ENCODE results near the gene SNX25. TPM values are rescaled to one million over a fixed set of nuclear protein-coding genes. Genes with fewer than 3 reads are reported as not detected.
A peak's percentile ranks its signal among the peaks of the same experiment; 100 is the strongest.

SNX25 gene
- total and polyA plus RNA-seq, 2 of the 13 experiments (the other 11 are each of a cell fraction or from before 2014, with no cell fraction given) = 23.4 to 23.5 TPM

GRCh38 chr4:185244763-185245162, 35.4 kb downstream of the SNX25 start (continued):
- TF ChIP-seq ZBTB8A (CRISPR knock-in tag; IDR thresholded peaks at IDR 0.05; ENCODE audit: borderline replicate concordance, low read depth) = no peak
- no peak for TF ChIP-seq ZC3H13 (CRISPR knock-in tag; IDR thresholded peaks at IDR 0.05)
- TF ChIP-seq ZNF780A (CRISPR knock-in tag; IDR thresholded peaks at IDR 0.05) = no peak

GRCh38 chr4:185246453-185246852, 37.1 kb downstream of the SNX25 start:
- ChIA-PET CTCF (ENCODE audit: low intra/inter-chr PET ratio, low total read pairs) (no interaction called here), POLR2A (interaction anchor here (1.0 kb wide), 1 partner anchor 38 kb away, joined by 3 read pairs; no protein-coding TSS in a partner anchor)
- Histone ChIP-seq H3K79me2 (ENCODE audit: insufficient read depth, low read length) (peaks cover 9% of the 10 kb centered on the region), H3K4me1 (ENCODE audit: insufficient read depth, low read length) (0 out of 2 replicates have a peak, but pooled peaks cover 7% of the 10 kb centered on the region), H3K4me2 (ENCODE audit: low read depth, low read length) (no peak overlapping the region), H3K27me3 (ENCODE audit: control insufficient read depth in 1 of 2, insufficient read depth in 2 of 2, low read length in 2 of 2) (no peaks in the 10 kb centered on the region; a peak in 1 of 5 replicates), H3K9me3 (ENCODE audit: low read length) (no peaks in the 10 kb centered on the region), H3K9ac (ENCODE audit: insufficient read depth, low read depth, low read length) (no peak overlapping the region), H3K36me3 (replicated peaks in 1 of 2; ENCODE audit: control insufficient read depth in 1 of 2, insufficient read depth in 2 of 2, low read length in 2 of 2) (peaks cover 0 to 17% of the 10 kb centered on the region in 2 experiments; a peak in 2 of 5 replicates), H4K20me1 (ENCODE audit: insufficient read depth, low read length) (no peaks in the 10 kb centered on the region), H2AFZ (ENCODE audit: low read length) (no peak overlapping the region), H3K27ac (ENCODE audit: extremely low read length, insufficient read depth, low read length) (no peak overlapping the region), H3K4me3 (replicated peaks in 1 of 3; ENCODE audit: insufficient read depth in 1 of 3, low read depth in 2 of 3, low read length in 3 of 3) (no peak overlapping the region)
- TF ChIP-seq ATF4 (CRISPR knock-in tag; IDR thresholded peaks at IDR 0.05) = peak in 1 of 2 experiments; percentile 26; a peak in 1 of 4 replicates
- peak; percentile 71; the same call in 1 of the 2 replicates for TF ChIP-seq CEBPB (IDR thresholded peaks at IDR 0.05; ENCODE audit: borderline replicate concordance, low read depth, low read length)
- TF ChIP-seq ATF7 (IDR thresholded peaks at IDR 0.05) = peak; percentile 83
- TF ChIP-seq ATF7 (CRISPR knock-in tag; IDR thresholded peaks at IDR 0.05) = no peak
- TF ChIP-seq FUBP1 (CRISPR knock-in tag; IDR thresholded peaks at IDR 0.05; ENCODE audit: borderline replicate concordance) = no peak
- TF ChIP-seq ZNF468 (CRISPR knock-in tag; IDR thresholded peaks at IDR 0.05) = no peak
- in situ Hi-C loops (cut with HindIII; ENCODE audit: extremely low pct_ligation_motif_present, low pct_unique_long_range_greater_than_20kb) (no loop called here), intact Hi-C loops (cut with micrococcal nuclease; ENCODE audit: unreplicated experiment) (no loop called here)
- no TSS peak for BruUV-seq (replicated peaks)
- DNase-seq (ENCODE audit: low spot score) (no peak), FAIRE-seq (no peak), ATAC-seq (no peak)
- WGBS (ENCODE audit: low lambda C conversion rate) = 66% methylated on average over 1 of the region's 1 CpG
